Colonic mucosa (tissue), 4 donors: ENCODE data around the gene EEFSEC. TPM values are rescaled to one million over a fixed set of nuclear protein-coding genes. Genes with fewer than 3 reads are reported as not detected.

Experiments
- DNase-seq: peaks from one replicate; pipeline ENCODE4 v3.0.0-alpha.2; 2020
- H3K27ac ChIP-seq: fragments of 200-600 bp; one replicate; pipeline ENCODE4 v1.8.0; 2021
- H3K27me3 ChIP-seq: fragments of 200-600 bp; one replicate; pipeline ENCODE4 v1.8.0; 2021
- H3K36me3 ChIP-seq: fragments of 200-600 bp; one replicate; pipeline ENCODE4 v1.8.0; 2021
- H3K4me1 ChIP-seq: fragments of 200-600 bp; one replicate; pipeline ENCODE4 v1.8.0; 2021; ENCODE audit warnings: mild to moderate bottlenecking
- H3K4me3 ChIP-seq: fragments of 200-600 bp; one replicate; pipeline ENCODE4 v1.8.0; 2021
- H3K9ac ChIP-seq, 2 donors: one replicate each; pipeline ENCODE4 v1.7.0; 2013; ENCODE audit warnings: control low read depth in 2 of 2, low read depth in 2 of 2, low read length in 2 of 2
- H3K9me3 ChIP-seq: fragments of 200-600 bp; one replicate; pipeline ENCODE4 v1.8.0; 2021
- CTCF ChIP-seq: fragments of 200-600 bp; IDR thresholded peaks from one replicate; pipeline ENCODE4 v1.8.0; 2022; ENCODE audit warnings: antibody characterized with exemption, mild to moderate bottlenecking
- intact Hi-C: fragments of 100-400 bp; cut with DNase I; formaldehyde crosslinking; loops from one replicate; pipeline ENCODE4 v1.14.1; 2022
- total RNA-seq, 2 donors: library from RNA; stranded (reverse); fragmentation: NEBNext Ultra II Directional in 1 of 2; extraction: Animal tissue kit (Norgen Biotek cat#: 25700) in 1 of 2; gene quantifications; one replicate each; pipeline ENCODE4 v1.2.1, GENCODE V29; 2021
- donor health status: healthy.
- donor health status: DM: no; HTN: no; CAD: no.
- donor health status: DM: no; HTN: no; CAD: no.

Gene EEFSEC
- total RNA-seq, 2 donors from 2014 or later: 8.6 to 16.6 TPM

- Histone ChIP-seq H3K4me1 (no peaks in the 10 kb centered on the region), H3K9ac (no peak overlapping the region), H3K9me3 (no peaks in the 10 kb centered on the region), H3K4me3 (no peak overlapping the region), H3K27me3 (no peaks in the 10 kb centered on the region), H3K36me3 (no peaks in the 10 kb centered on the region), H3K27ac (no peak overlapping the region)
- intact Hi-C loops: no loop called here
- no peak for DNase-seq
- no peak for TF ChIP-seq CTCF
Measured at GRCh38 chr3:128218548-128219257, 65.4 kb downstream of the EEFSEC start.

- intact Hi-C loops: no loop called here
- no peak for TF ChIP-seq CTCF
- DNase-seq: no peak
- Histone ChIP-seq H3K9me3 (no peaks in the 10 kb centered on the region), H3K4me3 (no peak overlapping the region), H3K27me3 (no peaks in the 10 kb centered on the region), H3K27ac (no peak overlapping the region), H3K36me3 (no peaks in the 10 kb centered on the region), H3K4me1 (no peaks in the 10 kb centered on the region), H3K9ac (no peak overlapping the region)
Measured at GRCh38 chr3:128221328-128221727, 68.0 kb downstream of the EEFSEC start.

GRCh38 chr3:128222796-128223385 lies 69.6 kb downstream of the EEFSEC start:
- Histone ChIP-seq H3K9me3 (no peaks in the 10 kb centered on the region), H3K27me3 (no peaks in the 10 kb centered on the region), H3K36me3 (no peaks in the 10 kb centered on the region), H3K4me3 (no peak overlapping the region), H3K4me1 (no peaks in the 10 kb centered on the region), H3K9ac (no peak overlapping the region), H3K27ac (no peak overlapping the region)
- no peak for DNase-seq
- intact Hi-C loops: no loop called here
- TF ChIP-seq CTCF: no peak

- intact Hi-C loops: no loop called here
- H3K4me1 ChIP-seq: no peaks in the 10 kb centered on the region
- H3K36me3 ChIP-seq: no peaks in the 10 kb centered on the region
- no peak for DNase-seq
- H3K4me3 ChIP-seq: no peak overlapping the region
- no peak overlapping the region for H3K9ac ChIP-seq
- no peaks in the 10 kb centered on the region for H3K27me3 ChIP-seq
- H3K27ac ChIP-seq: no peak overlapping the region
- TF ChIP-seq CTCF: no peak
- H3K9me3 ChIP-seq: no peaks in the 10 kb centered on the region
Measured at GRCh38 chr3:128226186-128226725, 73.0 kb downstream of the EEFSEC start.

GRCh38 chr3:128226795-128227395 lies 73.6 kb downstream of the EEFSEC start:
- Histone ChIP-seq H3K9ac (no peak overlapping the region), H3K27me3 (no peaks in the 10 kb centered on the region), H3K4me3 (no peak overlapping the region), H3K4me1 (no peaks in the 10 kb centered on the region), H3K36me3 (no peaks in the 10 kb centered on the region), H3K27ac (no peak overlapping the region), H3K9me3 (no peaks in the 10 kb centered on the region)
- intact Hi-C loops: no loop called here
- peak; percentile 53 for TF ChIP-seq CTCF
- DNase-seq: peak; percentile 37
